Panc1 (cell line): ENCODE measurements around the gene DOCK4. TPM values are rescaled to one million over a fixed set of nuclear protein-coding genes. Genes with fewer than 3 reads are reported as not detected.

Experiments
- ATAC-seq: fragments of 200-7000 bp; cut with Tn5 transposase; 2 replicates; pipeline ENCODE4 v1.9.1; 2020; ENCODE audit warnings: mild to moderate bottlenecking, moderate library complexity
- BruUV-seq: library from RNA; stranded (reverse); fragments of 400-500 nt; replicated peaks from 2 replicates; lab custom pipeline; 2021; lab: Mats Ljungman, UMichigan
- CTCF ChIA-PET: fragments of 300-600 bp; sonication (Branson Sonifier 250); formaldehyde crosslinking; loops from one replicate; lab custom pipeline; 2022; ENCODE audit warnings: antibody characterized with exemption; lab: Charles Lee
- POLR2A ChIA-PET: fragments of 300-600 bp; sonication (Branson Sonifier 250); formaldehyde crosslinking; loops from one replicate; lab custom pipeline; 2022; ENCODE audit warnings: antibody characterized with exemption; lab: Charles Lee
- DNase-seq: peaks from one replicate; pipeline ENCODE4 v3.0.0-alpha.2; 2010; ENCODE audit warnings: low read depth, low spot score
- H3K27ac ChIP-seq: 2 replicates; pipeline ENCODE4 v1.5.1; 2011; ENCODE audit warnings: mild to moderate bottlenecking, low read length, inconsistent platforms
- H3K27me3 ChIP-seq: fragments of 200-500 bp; sonication (Bioruptor generic); 2 replicates; pipeline ENCODE4 v1.6.0; 2014; ENCODE audit warnings: low read length, inconsistent platforms; ENCODE audit not compliant: control insufficient read depth, insufficient read depth
- H3K36me3 ChIP-seq: fragments of 200-500 bp; sonication (Bioruptor generic); 2 replicates; pipeline ENCODE4 v1.5.1; 2014; ENCODE audit warnings: inconsistent platforms, mild to moderate bottlenecking, low read length, moderate library complexity; ENCODE audit not compliant: control insufficient read depth, insufficient read depth
- H3K4me1 ChIP-seq: 2 replicates; pipeline ENCODE4 v1.5.1; 2011; ENCODE audit warnings: inconsistent platforms, mild to moderate bottlenecking, low read length, moderate library complexity; ENCODE audit not compliant: control insufficient read depth, insufficient read depth
- H3K4me3 ChIP-seq, 2 experiments: 2 replicates each; pipeline ENCODE4 v1.5.1; 2011 to 2012; ENCODE audit warnings: low read depth in 2 of 2, low read length in 2 of 2, mild to moderate bottlenecking in 2 of 2, inconsistent platforms in 1 of 2, moderate library complexity in 1 of 2
- H3K9me3 ChIP-seq: fragments of 200-500 bp; sonication (Bioruptor generic); 2 replicates; pipeline ENCODE4 v1.5.1; 2014; ENCODE audit warnings: low read depth, mild to moderate bottlenecking, inconsistent platforms, low read length, moderate library complexity; ENCODE audit not compliant: control insufficient read depth, insufficient read depth
- POLR2AphosphoS5 ChIP-seq: IDR thresholded peaks from 2 replicates; pipeline ENCODE4 v1.6.1; 2012; ENCODE audit warnings: mild to moderate bottlenecking, low read depth, low read length, moderate library complexity
- SIN3A ChIP-seq: IDR thresholded peaks from 2 replicates; pipeline ENCODE4 v1.6.1; 2012; ENCODE audit warnings: low read depth, mild to moderate bottlenecking, low read length, moderate library complexity, borderline replicate concordance; ENCODE audit not compliant: insufficient read depth
- TCF7L2 ChIP-seq: IDR thresholded peaks from 2 replicates; pipeline ENCODE4 v1.6.1; 2011; ENCODE audit warnings: mild to moderate bottlenecking, low read depth, low read length, inconsistent platforms
- in situ Hi-C: cut with HindIII; loops from 2 replicates; pipeline ENCODE4 v1.10.0; 2016; ENCODE audit warnings: low sequenced_read_pairs, low pct_unique_long_range_greater_than_20kb
- intact Hi-C: fragments of 100-400 bp; cut with micrococcal nuclease; formaldehyde crosslinking; loops from one replicate; pipeline ENCODE4 v1.10.0; 2022; ENCODE audit not compliant: unreplicated experiment
- total RNA-seq: library from RNA; stranded (reverse); gene quantifications from one replicate; pipeline ENCODE4 v1.2.1, GENCODE V29; 2021; ENCODE audit not compliant: unreplicated experiment
- TF ChIP-seq, protein P1 (sequence below): fragments of 450-650 bp; IDR thresholded peaks from 2 replicates; pipeline ENCODE4 v1.5.1; 2017; ENCODE audit warnings: mild to moderate bottlenecking
- TF ChIP-seq, protein P2 (sequence below), 2 experiments: IDR thresholded peaks; 2 replicates each; pipeline ENCODE4 v1.6.1; 2011 to 2012; ENCODE audit warnings: low read depth in 2 of 2, control low read depth in 1 of 2, low read length in 1 of 2, mild to moderate bottlenecking in 1 of 2, moderate library complexity in 1 of 2; ENCODE audit not compliant: insufficient read depth in 1 of 2

DOCK4 gene
- total RNA-seq, 1 experiment from 2014 or later, result 10.8 TPM

DNA sequence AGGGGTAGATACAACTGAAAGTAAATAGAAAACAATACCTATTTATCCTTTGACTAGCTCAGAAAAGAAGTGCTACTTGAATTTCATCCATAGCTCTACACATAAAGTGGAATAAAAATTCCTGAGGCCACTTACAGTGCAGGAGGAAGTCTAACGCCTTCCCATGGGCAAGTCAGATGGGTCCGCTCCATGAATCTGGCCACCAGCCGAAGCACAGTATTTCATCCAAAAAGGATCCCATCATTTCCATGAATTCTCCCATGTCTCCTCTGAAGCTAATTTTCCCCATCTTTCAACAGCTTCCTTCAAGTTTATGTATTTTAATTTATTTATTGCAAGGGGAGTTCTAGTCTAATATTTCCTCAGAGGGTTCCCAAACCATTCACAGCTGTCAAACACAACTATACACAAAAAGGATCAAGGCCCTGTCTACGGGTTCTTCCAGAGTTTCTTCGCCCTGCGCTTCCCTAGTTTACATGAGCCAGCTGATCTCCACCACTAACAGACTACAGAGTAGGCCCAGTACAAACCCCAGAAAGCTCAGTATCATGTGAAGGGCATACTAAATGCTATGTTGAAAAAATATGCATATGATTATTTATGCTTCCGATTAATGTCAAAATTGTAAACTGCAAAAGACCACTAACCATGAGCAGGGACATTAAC is 184.7 kb downstream of the DOCK4 start:
- Histone ChIP-seq H3K4me3 (no peak overlapping the region), H3K4me1 (no peaks in the 10 kb centered on the region), H3K36me3 (no peaks in the 10 kb centered on the region), H3K27me3 (no peaks in the 10 kb centered on the region), H3K27ac (no peak overlapping the region), H3K9me3 (no peaks in the 10 kb centered on the region)
- intact Hi-C loops (no loop called here), in situ Hi-C loops (no loop called here)
- no peak for TF ChIP-seq SIN3A
- TF ChIP-seq, protein P1, sequence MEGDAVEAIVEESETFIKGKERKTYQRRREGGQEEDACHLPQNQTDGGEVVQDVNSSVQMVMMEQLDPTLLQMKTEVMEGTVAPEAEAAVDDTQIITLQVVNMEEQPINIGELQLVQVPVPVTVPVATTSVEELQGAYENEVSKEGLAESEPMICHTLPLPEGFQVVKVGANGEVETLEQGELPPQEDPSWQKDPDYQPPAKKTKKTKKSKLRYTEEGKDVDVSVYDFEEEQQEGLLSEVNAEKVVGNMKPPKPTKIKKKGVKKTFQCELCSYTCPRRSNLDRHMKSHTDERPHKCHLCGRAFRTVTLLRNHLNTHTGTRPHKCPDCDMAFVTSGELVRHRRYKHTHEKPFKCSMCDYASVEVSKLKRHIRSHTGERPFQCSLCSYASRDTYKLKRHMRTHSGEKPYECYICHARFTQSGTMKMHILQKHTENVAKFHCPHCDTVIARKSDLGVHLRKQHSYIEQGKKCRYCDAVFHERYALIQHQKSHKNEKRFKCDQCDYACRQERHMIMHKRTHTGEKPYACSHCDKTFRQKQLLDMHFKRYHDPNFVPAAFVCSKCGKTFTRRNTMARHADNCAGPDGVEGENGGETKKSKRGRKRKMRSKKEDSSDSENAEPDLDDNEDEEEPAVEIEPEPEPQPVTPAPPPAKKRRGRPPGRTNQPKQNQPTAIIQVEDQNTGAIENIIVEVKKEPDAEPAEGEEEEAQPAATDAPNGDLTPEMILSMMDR, result no peak
- TF ChIP-seq, protein P2, sequence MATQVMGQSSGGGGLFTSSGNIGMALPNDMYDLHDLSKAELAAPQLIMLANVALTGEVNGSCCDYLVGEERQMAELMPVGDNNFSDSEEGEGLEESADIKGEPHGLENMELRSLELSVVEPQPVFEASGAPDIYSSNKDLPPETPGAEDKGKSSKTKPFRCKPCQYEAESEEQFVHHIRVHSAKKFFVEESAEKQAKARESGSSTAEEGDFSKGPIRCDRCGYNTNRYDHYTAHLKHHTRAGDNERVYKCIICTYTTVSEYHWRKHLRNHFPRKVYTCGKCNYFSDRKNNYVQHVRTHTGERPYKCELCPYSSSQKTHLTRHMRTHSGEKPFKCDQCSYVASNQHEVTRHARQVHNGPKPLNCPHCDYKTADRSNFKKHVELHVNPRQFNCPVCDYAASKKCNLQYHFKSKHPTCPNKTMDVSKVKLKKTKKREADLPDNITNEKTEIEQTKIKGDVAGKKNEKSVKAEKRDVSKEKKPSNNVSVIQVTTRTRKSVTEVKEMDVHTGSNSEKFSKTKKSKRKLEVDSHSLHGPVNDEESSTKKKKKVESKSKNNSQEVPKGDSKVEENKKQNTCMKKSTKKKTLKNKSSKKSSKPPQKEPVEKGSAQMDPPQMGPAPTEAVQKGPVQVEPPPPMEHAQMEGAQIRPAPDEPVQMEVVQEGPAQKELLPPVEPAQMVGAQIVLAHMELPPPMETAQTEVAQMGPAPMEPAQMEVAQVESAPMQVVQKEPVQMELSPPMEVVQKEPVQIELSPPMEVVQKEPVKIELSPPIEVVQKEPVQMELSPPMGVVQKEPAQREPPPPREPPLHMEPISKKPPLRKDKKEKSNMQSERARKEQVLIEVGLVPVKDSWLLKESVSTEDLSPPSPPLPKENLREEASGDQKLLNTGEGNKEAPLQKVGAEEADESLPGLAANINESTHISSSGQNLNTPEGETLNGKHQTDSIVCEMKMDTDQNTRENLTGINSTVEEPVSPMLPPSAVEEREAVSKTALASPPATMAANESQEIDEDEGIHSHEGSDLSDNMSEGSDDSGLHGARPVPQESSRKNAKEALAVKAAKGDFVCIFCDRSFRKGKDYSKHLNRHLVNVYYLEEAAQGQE (IDR thresholded peaks at IDR 0.05; ENCODE audit: insufficient read depth in 1 of 2, low read depth in 2 of 2, low read length in 1 of 2), result no peak
- TF ChIP-seq POLR2AphosphoS5, result no peak
- no peak for TF ChIP-seq TCF7L2
- ATAC-seq (no peak), DNase-seq (no peak)
- ChIA-PET CTCF (no interaction called here), POLR2A (no interaction called here)
- BruUV-seq, result no TSS peak

DNA sequence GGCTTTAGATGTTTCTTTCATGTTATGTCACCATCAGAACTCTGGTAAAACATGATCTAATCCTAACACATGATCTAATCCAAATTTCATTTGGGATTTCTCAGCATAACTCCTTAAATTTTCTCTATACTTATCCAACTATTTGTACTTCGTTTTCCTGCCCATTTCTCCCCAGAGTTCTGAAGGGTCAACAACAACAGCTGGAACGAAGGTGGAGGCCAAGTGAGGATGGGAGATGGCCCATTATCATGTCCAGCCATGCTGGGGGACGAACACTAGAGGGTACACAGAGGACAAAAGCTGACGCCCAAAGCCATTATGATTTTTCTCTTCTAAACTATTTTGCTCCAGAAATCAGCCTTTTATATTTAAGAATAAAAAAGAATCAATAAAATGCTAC is 185.4 kb downstream of the DOCK4 start:
- ChIA-PET CTCF (no interaction called here), POLR2A (interaction anchor here (0.6 kb wide), 2 partner anchors 127 to 767 kb away, joined by 5 read pairs; no protein-coding TSS in a partner anchor)
- Histone ChIP-seq H3K9me3 (no peaks in the 10 kb centered on the region), H3K4me1 (no peaks in the 10 kb centered on the region), H3K36me3 (no peaks in the 10 kb centered on the region), H3K27me3 (no peaks in the 10 kb centered on the region), H3K27ac (no peak overlapping the region), H3K4me3 (no peak overlapping the region)
- DNase-seq (no peak), ATAC-seq (no peak)
- no TSS peak for BruUV-seq
- in situ Hi-C loops, result no loop called here
- intact Hi-C loops, result no loop called here
- TF ChIP-seq, protein P1, result no peak
